DND-41 (cell line): ENCODE measurements around the gene PTPN12.

Source experiments
- CTCF ChIP-seq: IDR thresholded peaks from 2 replicates; pipeline ENCODE4 v1.5.1; 2012; ENCODE audit warnings: borderline replicate concordance, low read length, moderate library complexity, mild to moderate bottlenecking; ENCODE audit not compliant: poor library complexity, severe bottlenecking; ENCODE audit errors: extremely low read depth
- EZH2 ChIP-seq: IDR thresholded peaks from 3 replicates; pipeline ENCODE4 v1.6.1; 2012; ENCODE audit warnings: borderline replicate concordance, low read depth, mild to moderate bottlenecking, moderate library complexity, low read length, inconsistent platforms; ENCODE audit not compliant: severe bottlenecking

- TF ChIP-seq CTCF (no peak), EZH2 (no peak)
Measured at GRCh38 chr7:77629797-77630196, 92.7 kb downstream of the PTPN12 start.
